Muscle of arm (tissue), 12 donors: ENCODE data around the gene AICDA. TPM values are rescaled to one million over a fixed set of nuclear protein-coding genes. Genes with fewer than 3 reads are reported as not detected.

Experiments
- DNase-seq: peaks from one replicate; pipeline ENCODE4 v3.0.0-alpha.2; 2013
- polyA plus RNA-seq, 12 donors: library from polyadenylated mRNA; unstranded; fragments of 120-200 nt; gene quantifications; one replicate each; pipeline ENCODE4 v1.2.1, GENCODE V29; 2013; ENCODE audit not compliant: insufficient read length in 12 of 12

AICDA gene
- polyA plus RNA-seq, 12 donors, result 0.17 to 0.72 (median 0.39) TPM; not detected in 2

DNA sequence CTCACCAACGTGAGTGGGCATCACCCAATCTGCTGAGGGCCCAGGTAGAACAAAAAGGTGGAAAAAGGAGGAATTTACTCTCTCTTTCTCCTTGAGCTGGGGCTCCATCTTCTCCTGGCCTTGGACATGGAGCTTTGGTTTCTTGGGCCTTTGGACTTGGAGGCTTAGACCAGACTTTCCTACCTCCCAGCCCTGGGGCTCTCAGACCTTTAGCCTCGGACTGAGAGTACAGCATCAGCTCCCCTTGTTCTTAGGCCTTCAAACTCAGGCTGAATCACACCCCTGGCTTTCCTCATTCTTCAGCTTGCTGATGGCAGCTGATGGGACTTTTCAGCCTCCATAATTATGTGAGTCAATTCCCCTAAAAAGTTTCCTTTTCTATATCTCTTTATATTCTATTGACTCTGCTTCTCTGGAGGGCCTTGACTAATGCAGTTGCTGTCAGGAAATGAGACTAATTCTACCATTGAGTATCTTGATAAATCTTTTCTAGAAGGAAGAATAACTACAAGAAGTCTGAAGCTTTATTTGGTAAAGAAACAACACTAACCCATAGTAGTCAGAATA lies 56.0 kb downstream of the AICDA start:
- DNase-seq, result no peak

DNA sequence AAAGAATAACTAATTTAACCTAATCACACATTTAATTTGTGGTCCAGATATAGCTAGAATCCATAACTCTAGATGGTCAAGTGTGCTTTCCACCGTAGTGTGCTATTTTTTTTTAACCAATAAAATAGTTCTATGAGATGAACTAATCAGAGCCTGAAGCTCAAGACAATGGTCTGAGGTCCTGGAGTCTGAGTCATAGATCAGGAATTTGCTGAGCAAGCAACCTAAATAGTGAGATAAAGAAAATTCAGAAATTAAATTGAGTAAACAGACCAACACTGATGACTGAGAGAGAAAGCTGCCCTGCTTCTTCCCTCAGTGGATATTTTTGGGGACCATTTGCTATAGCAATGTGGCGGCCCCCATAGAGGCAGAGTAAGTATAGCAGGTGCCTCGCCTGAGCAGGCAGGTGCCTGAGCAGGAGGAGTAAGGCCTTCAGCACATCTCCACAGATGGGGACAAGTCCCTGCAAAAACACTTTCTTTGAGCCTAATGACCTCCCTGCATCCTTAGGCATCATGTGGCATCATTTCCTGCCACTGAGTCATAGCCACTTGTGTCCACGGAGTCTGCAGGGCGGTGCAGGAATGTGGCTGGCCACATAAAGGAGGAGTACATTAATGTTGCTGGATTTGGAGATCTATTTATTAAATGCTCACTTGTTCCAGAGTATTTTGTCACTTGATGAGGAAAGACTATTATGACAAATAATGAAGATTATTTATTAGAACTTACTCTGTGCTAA lies 58.0 kb downstream of the AICDA start:
- no peak for DNase-seq

DNA sequence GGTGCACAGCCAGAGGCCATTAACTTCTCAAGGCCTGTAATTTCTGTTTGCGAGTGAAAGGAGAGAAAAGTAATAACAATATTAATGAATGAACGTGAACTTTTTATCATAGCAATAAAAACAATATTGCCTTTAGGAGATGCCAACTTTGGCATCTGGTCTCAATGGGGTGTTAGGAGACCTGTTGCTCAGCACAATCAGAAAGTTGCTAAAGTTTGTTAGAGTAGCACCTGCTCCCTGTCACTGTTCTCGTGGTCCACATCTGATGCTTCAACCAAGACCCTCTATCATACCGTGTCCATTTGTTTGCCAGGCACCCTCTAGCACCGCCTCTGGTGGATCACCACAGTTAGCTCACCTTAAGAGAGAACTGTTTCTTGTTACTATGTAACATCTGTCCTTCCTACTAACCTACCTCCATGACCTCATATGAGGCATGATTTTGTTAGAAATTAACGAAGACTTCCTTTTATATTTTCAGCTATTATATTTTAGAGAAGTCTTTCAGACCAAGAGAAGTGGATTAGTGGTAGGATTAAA lies 59.5 kb downstream of the AICDA start:
- no peak for DNase-seq

Other genes starting within 250 kb of the AICDA start
- not detected for gene CLEC6A, start 156.9 kb downstream of the AICDA start, polyA plus RNA-seq
- gene CLEC4D, start 99.4 kb downstream of the AICDA start, polyA plus RNA-seq, result under 1 TPM in 1 of 12 donors, not detected in 11; 0.21 TPM
- gene CLEC4E, start 72.0 kb downstream of the AICDA start, polyA plus RNA-seq, result under 1 TPM in 4 of 12 donors, not detected in 8; 0.21 to 0.90 (median 0.51) TPM
- gene MFAP5, start 50.0 kb upstream of the AICDA start, polyA plus RNA-seq, result 100 to 1,000 TPM in 11 of 12 donors, not detected in 1; 111 to 209 (median 169) TPM
- 100 to 1,000 TPM in 5 of 12 donors, 10 to 100 TPM in 6, not detected in 1; 62.0 to 142 (median 97.8) TPM for gene RIMKLB, start 85.1 kb upstream of the AICDA start, polyA plus RNA-seq
- gene A2ML1, start 209.8 kb upstream of the AICDA start, polyA plus RNA-seq, result 10 to 100 TPM in 3 of 12 donors, under 1 TPM in 6, not detected in 3; 0.07 to 46.4 (median 0.57) TPM